ENCODE results near the gene HTT-AS. TPM values are rescaled to one million over a fixed set of nuclear protein-coding genes. Genes with fewer than 3 reads are reported as not detected.

Gene HTT-AS
- total and polyA plus RNA-seq, 2 of the 13 experiments (the other 11 are each of a cell fraction or from before 2014, with no cell fraction given): not detected

GRCh38 chr4:3062471-3062870 lies 11.9 kb downstream of the HTT-AS start:
- H3K9me3 ChIP-seq (ENCODE audit: low read length): no peaks in the 10 kb centered on the region
- no peak overlapping the region for H3K9ac ChIP-seq (ENCODE audit: insufficient read depth, low read depth, low read length)
- ChIA-PET POLR2A (no interaction called here), CTCF (ENCODE audit: low intra/inter-chr PET ratio, low total read pairs) (no interaction called here)
- DNase-seq (ENCODE audit: low spot score) (no peak), ATAC-seq (no peak), FAIRE-seq (no peak)
- H3K36me3 ChIP-seq (replicated peaks in 1 of 2; ENCODE audit: control insufficient read depth in 1 of 2, insufficient read depth in 2 of 2, low read length in 2 of 2): no peaks in the 10 kb centered on the region
- no peak overlapping the region for H3K4me3 ChIP-seq (replicated peaks in 1 of 3; ENCODE audit: insufficient read depth in 1 of 3, low read depth in 2 of 3, low read length in 3 of 3)
- no TSS peak for BruUV-seq (replicated peaks)
- no peak for TF ChIP-seq PHB2 (IDR thresholded peaks at IDR 0.05; ENCODE audit: partially characterized antibody)
- no peak for TF ChIP-seq ZKSCAN8 (CRISPR knock-in tag; IDR thresholded peaks at IDR 0.05; ENCODE audit: borderline replicate concordance)
- no peak overlapping the region for H2AFZ ChIP-seq (ENCODE audit: low read length)
- no peaks in the 10 kb centered on the region; a peak in 1 of 5 replicates for H3K27me3 ChIP-seq (ENCODE audit: control insufficient read depth in 1 of 2, insufficient read depth in 2 of 2, low read length in 2 of 2)
- in situ Hi-C loops (cut with HindIII; ENCODE audit: extremely low pct_ligation_motif_present, low pct_unique_long_range_greater_than_20kb): no loop called here
- H3K4me2 ChIP-seq (ENCODE audit: low read depth, low read length): no peak overlapping the region
- H4K20me1 ChIP-seq (ENCODE audit: insufficient read depth, low read length): no peaks in the 10 kb centered on the region
- no peaks in the 10 kb centered on the region for H3K4me1 ChIP-seq (ENCODE audit: insufficient read depth, low read length)
- intact Hi-C loops (cut with micrococcal nuclease; ENCODE audit: unreplicated experiment): no loop called here
- no peaks in the 10 kb centered on the region for H3K79me2 ChIP-seq (ENCODE audit: insufficient read depth, low read length)
- no peak overlapping the region for H3K27ac ChIP-seq (ENCODE audit: extremely low read length, insufficient read depth, low read length)
- WGBS (ENCODE audit: low lambda C conversion rate): 66% methylated on average over 12 of the region's 12 CpGs

- Histone ChIP-seq H3K4me3 (replicated peaks in 1 of 3; ENCODE audit: insufficient read depth in 1 of 3, low read depth in 2 of 3, low read length in 3 of 3) (no peak overlapping the region), H3K79me2 (ENCODE audit: insufficient read depth, low read length) (no peaks in the 10 kb centered on the region), H2AFZ (ENCODE audit: low read length) (no peak overlapping the region), H3K4me2 (ENCODE audit: low read depth, low read length) (no peak overlapping the region), H3K9me3 (ENCODE audit: low read length) (peaks cover 6% of the 10 kb centered on the region), H4K20me1 (ENCODE audit: insufficient read depth, low read length) (no peaks in the 10 kb centered on the region), H3K27me3 (ENCODE audit: control insufficient read depth in 1 of 2, insufficient read depth in 2 of 2, low read length in 2 of 2) (no peaks in the 10 kb centered on the region; a peak in 1 of 5 replicates), H3K36me3 (replicated peaks in 1 of 2; ENCODE audit: control insufficient read depth in 1 of 2, insufficient read depth in 2 of 2, low read length in 2 of 2) (no peaks in the 10 kb centered on the region), H3K27ac (ENCODE audit: extremely low read length, insufficient read depth, low read length) (no peak overlapping the region), H3K4me1 (ENCODE audit: insufficient read depth, low read length) (no peaks in the 10 kb centered on the region), H3K9ac (ENCODE audit: insufficient read depth, low read depth, low read length) (no peak overlapping the region)
- WGBS (ENCODE audit: low lambda C conversion rate): 62% methylated on average over 6 of the region's 6 CpGs
- ATAC-seq (no peak), FAIRE-seq (no peak), DNase-seq (ENCODE audit: low spot score) (no peak)
- intact Hi-C loops (cut with micrococcal nuclease; ENCODE audit: unreplicated experiment) (no loop called here), in situ Hi-C loops (cut with HindIII; ENCODE audit: extremely low pct_ligation_motif_present, low pct_unique_long_range_greater_than_20kb) (no loop called here)
- POLR2A ChIA-PET: no interaction called here
- no TSS peak for BruUV-seq (replicated peaks)
- CTCF ChIA-PET (ENCODE audit: low intra/inter-chr PET ratio, low total read pairs): no interaction called here
- TF ChIP-seq U2AF1 (optimal IDR thresholded peaks at IDR 0.05; ENCODE audit: low read depth, low read length) (no peak), ZNF24 (IDR thresholded peaks at IDR 0.05) (no peak), ONECUT2 (CRISPR knock-in tag; IDR thresholded peaks at IDR 0.05) (no peak), ZNF776 (CRISPR knock-in tag; IDR thresholded peaks at IDR 0.05) (no peak), ZNF12 (CRISPR knock-in tag; IDR thresholded peaks at IDR 0.05) (no peak), ZNF441 (CRISPR knock-in tag; IDR thresholded peaks at IDR 0.05; ENCODE audit: borderline replicate concordance) (no peak), HDAC2 (CRISPR knock-in tag; IDR thresholded peaks at IDR 0.05) (no peak), ZNF724P (CRISPR knock-in tag; IDR thresholded peaks at IDR 0.05; ENCODE audit: borderline replicate concordance) (no peak), ZBTB34 (CRISPR knock-in tag; IDR thresholded peaks at IDR 0.05) (no peak), ZNF616 (CRISPR knock-in tag; IDR thresholded peaks at IDR 0.05; ENCODE audit: low read depth) (no peak), GLI4 (CRISPR knock-in tag; IDR thresholded peaks at IDR 0.05; ENCODE audit: borderline replicate concordance) (no peak)
These were observed 13.4 kb downstream of the HTT-AS start for GRCh38 chr4:3060946-3061345.
